Activated CD8-positive, alpha-beta memory T cell treated with anti-CD3 and anti-CD28 coated beads, Interleukin-2, amount 50 U/mL, for 24 hours (primary cell): ENCODE results near the gene CSNK1G1.

ENCODE experiments used
- DNase-seq: peaks from one replicate; pipeline ENCODE4 v3.0.0-alpha.2; 2020; ENCODE audit errors: extremely low read depth

Gene CSNK1G1

GRCh38 chr15:64191971-64192830 lies 163.8 kb downstream of the CSNK1G1 start:
- DNase-seq: no peak

GRCh38 chr15:64187396-64188191 lies 168.4 kb downstream of the CSNK1G1 start:
- DNase-seq: no peak

GRCh38 chr15:64185146-64185911 lies 170.6 kb downstream of the CSNK1G1 start:
- no peak for DNase-seq

DNA sequence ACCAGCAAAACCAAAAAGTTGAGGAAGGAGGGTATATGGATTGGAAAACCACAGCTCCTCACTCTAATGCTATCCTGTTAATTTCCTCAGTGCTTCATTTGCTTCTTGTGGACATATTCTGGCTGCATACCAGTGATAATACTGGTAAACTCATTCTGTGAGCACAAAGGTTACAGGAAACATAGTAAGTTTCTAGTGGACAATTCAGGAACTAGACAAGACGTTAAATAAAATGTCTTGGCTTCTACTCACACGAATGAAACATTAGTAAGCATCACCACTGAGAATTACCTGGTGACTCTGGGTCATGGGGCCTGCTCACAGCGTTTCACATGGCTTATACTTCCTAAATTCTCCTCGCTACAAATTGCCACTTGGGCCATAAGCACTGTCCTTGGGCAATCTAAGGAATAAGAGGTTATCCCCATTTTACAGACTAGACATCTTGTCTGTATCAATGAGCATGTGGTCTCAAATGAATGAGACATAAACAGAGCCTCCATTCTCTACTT lies 173.1 kb downstream of the CSNK1G1 start:
- DNase-seq: no peak

DNA sequence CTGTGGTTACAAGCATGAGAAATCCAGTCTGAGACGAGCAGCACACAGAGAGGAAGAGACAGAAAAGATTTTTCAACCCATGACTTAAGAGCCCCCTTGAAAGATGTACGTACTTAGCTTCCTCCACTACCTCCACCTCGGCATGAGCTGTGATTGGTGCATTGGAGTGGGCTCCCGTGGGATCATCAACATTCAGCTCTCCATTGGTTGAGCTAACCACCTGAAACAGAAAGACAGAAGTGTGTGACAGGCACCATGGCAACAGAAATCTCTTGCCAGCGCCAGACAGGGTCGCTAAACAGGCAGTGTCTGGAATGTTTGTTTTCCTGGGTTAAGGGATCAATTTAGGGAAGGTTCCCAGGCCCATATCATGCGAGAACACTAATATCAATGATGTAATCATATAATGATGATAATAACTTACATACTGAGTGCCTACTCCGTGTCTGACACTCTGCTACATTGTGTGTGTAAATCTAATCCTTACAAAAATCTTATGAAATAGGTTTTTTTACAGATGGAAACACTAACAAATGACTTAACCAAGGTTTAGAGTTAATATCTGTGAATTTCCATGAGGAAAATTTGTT lies 175.6 kb downstream of the CSNK1G1 start:
- DNase-seq: no peak

DNA sequence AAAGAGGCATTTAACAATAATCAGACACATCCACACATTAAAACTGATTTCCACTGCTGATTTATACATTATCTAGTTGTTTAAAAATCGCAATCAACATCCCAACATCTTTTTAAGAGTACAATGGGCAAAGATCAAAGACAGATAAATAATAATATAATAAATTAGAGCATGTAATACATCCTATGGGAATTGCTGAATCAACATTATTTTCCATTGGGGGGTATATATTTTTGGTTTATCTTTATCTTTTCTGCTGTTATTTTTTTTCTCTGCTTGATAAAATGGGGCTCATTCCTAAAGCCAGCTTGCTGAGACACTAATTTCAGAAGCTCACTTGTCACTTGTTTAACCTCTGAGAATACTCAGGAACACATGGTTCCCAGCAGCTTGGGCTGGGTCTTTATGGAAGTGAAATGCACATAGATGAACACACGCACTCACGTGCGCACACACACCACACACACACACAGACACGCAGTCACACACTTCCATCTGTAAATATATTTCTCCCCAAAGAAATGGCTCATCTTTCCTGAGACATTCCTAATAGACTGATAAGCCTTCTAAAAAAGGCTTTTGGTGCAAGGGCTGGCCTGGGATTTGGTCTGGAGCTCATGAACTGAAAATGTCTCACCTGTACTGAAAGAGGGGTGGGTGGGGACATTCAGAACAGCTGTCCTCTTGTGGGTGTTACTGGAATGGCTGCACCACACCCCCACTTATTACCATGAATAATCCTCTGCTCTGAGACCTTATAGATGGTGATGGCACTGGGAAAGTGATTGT lies 189.7 kb downstream of the CSNK1G1 start:
- DNase-seq: no peak

GRCh38 chr15:64164436-64164835 lies 191.5 kb downstream of the CSNK1G1 start:
- DNase-seq: no peak

- DNase-seq: no peak
These were observed 192.2 kb downstream of the CSNK1G1 start for GRCh38 chr15:64163659-64164362.

GRCh38 chr15:64162869-64163658 lies 192.9 kb downstream of the CSNK1G1 start, which contains the start of gene PPIB:
Gene PPIB, minus strand, starts transcription at chr15:64163022. Its CDS starts 36 bp downstream, at chr15:64162986.
- DNase-seq: peak; percentile 91

DNA sequence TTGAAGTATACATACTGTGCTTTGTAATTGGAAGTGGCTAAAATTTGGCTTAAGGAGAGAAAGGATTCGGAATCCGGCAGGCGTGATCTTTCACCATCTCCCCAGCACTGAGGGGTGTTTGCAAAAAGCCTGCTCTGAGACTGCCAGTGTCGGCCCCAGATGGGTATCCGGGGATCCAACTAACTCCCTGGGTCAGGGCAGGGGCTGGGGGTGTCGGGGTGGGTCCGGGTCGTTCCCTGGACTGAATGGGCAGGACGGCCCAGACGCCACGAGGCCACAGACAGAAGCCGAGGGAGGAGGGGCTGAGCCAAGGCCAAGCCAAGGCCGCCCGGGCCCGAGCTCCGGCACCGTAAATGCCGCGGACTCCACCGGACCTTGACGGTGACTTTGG lies 193.5 kb downstream of the CSNK1G1 start:
- no peak for DNase-seq

- DNase-seq: no peak
These were observed 194.1 kb downstream of the CSNK1G1 start for GRCh38 chr15:64161688-64162477.

DNA sequence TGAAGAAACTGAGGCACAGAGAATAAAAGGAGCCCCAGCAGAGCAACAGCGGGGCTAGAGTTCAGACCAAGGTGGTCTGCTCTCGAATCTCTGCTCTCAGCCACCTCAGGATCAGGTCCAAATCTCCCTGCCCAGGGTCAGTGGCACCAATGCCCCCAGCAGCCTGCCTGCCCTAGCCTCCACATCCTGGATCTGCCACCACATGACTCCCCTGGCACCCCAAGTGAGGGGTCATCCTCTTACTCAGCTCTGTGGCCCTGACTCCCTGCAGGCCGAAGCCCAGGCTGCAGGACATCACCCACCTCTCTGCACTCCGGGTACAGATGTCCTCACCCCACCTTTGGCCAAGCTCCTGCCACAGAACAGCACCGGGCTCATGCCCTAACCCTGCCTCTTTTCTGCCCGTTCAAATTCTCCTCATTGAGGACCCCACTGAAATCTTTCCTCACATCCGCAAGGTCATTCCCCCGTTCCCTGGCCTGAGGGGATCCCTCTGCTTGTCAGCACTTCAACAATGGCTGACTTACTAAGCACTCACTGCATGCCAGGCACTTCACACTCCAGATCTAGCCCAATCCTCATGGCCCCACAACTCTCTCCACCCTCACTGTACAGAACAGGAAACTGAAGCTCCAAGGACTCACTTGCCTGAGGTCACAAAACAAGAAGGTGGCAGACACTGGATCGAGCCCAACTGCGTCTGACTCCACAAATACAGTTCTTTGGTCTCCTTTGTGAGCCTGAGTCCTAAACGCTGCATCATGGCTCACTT lies 197.4 kb downstream of the CSNK1G1 start:
- no peak for DNase-seq

DNA sequence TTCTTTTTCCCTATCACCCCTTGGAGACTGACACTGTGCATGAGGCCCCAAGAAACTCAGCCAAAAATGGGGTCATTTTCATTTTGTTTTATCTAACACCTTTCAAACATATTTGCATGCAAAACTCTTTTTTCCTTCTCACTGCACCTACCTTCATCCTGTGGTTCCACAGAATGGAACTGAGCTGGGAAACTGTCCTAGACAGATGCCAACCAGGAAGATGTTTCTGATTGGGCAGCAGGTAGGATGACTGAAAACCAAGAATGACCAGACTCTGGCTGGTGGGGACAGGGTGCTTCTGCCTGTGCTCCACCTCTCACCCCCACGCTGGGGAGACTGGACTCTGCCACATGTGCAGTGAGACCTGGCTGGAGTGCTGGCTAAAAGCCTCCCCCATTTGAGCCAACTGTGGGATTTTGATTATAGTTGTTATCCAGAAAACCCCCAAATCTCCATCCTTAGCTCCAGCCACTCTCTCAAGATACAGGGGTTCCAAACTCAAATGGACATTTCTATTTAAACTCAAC lies 198.3 kb downstream of the CSNK1G1 start:
- DNase-seq: no peak

- no peak for DNase-seq
These were observed 199.2 kb downstream of the CSNK1G1 start for GRCh38 chr15:64156652-64157331.

GRCh38 chr15:64155802-64156651 lies 199.9 kb downstream of the CSNK1G1 start:
- no peak for DNase-seq
